ENCODE results near the gene IDH3G. TPM values are rescaled to one million over a fixed set of nuclear protein-coding genes. Genes with fewer than 3 reads are reported as not detected.
A peak's percentile ranks its signal among the peaks of the same experiment; 100 is the strongest.

The IDH3G gene
- polyA plus RNA-seq, 3 donors from 2014 or later, result 95.6 to 131 (median 118) TPM

DNA sequence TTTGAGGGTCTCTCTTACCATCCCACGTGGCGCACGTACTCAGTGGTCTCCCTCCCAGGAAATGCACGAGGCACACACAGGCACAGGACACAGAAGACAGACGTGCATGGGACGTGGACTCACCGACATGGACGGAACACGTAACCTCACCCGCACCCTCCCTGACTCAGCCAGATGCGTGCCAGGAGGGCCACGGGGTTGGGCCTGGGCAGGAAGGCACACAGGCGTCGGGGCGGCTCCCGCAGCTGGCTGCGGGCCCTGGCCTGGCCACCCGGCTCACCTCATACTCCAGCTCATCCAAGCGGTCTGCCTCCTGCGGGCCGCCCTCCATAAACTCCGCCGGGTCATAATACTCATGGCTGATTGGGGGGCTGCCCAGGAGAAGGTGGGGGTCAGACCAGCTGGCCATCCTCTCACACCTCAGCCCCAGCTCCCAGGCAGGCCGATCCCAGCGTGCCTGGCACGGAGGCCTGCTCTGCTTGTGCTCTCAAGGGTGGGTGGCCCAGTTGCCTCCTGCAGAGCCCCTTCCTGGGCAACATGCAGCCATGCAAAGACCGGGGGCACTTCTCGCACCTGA is 12.9 kb upstream of the IDH3G start:
- no peak for DNase-seq
- no peaks in the 10 kb centered on the region for H3K27me3 Mint-ChIP-seq (ENCODE audit: low read depth in 3 of 3)
- H3K27ac Mint-ChIP-seq, result no peak overlapping the region
- H3K36me3 Mint-ChIP-seq, result no peaks in the 10 kb centered on the region
- H3K9me3 Mint-ChIP-seq, result peaks cover 0 to 2% (median 0%) of the 10 kb centered on the region in 6 donors
- H3K4me1 Mint-ChIP-seq, result peaks cover 0 to 14% of the 10 kb centered on the region in 2 donors
- H3K4me3 Mint-ChIP-seq, result no peak overlapping the region

DNA sequence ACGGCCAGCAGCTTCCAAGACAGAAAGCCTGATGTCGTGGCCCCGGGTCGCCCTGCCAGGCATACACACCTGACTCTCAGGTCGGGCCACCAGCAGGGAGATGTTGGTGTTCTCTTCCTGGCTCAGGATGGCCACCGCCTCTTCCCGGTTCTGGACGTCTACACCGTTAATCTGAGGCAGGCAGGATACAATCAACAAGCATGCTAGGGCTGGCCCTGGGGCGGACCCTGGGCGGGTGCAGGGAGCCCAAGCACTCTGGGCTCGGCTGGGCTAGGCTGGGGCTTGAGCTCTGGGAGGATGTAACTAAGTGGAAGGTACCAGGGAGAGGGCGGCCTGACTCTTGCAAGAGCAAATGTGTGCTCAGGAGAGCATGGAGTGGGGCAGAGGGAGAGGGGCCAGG is 11.3 kb upstream of the IDH3G start:
- Mint-ChIP-seq H3K27ac (peak overlapping the region in 1 of 6 donors; percentile 17), H3K4me1 (peaks cover 0 to 6% of the 10 kb centered on the region in 2 donors), H3K36me3 (no peaks in the 10 kb centered on the region), H3K4me3 (no peak overlapping the region), H3K9me3 (peaks cover 0 to 2% (median 0%) of the 10 kb centered on the region in 6 donors), H3K27me3 (ENCODE audit: low read depth in 3 of 3) (peaks cover 0 to 2% (median 0%) of the 10 kb centered on the region in 3 donors)
- DNase-seq, result no peak

DNA sequence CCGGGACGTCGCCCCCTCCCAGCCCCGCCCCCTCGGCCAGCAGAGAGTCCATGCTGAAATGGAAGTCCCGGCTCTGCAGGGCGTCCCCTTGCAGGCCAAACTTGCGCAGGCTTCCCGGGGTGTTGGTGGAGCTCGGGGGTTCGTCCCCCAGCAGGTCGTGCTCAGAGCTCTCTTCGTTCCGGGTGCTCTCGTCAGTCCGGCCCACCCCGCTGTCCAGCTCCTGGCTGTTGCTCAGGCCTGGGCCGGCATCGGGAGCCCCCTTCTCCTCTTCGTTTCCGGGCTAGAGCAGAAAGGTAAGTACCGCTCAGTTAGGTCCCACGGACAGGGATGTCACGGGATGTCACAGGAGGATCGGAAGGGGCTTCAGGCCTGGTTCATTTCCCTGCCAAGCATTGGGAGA is 10.4 kb upstream of the IDH3G start:
- Mint-ChIP-seq H3K4me3 (no peak overlapping the region), H3K27me3 (ENCODE audit: low read depth in 3 of 3) (peaks cover 0 to 2% (median 0%) of the 10 kb centered on the region in 3 donors), H3K36me3 (no peaks in the 10 kb centered on the region), H3K4me1 (peaks cover 0 to 4% of the 10 kb centered on the region in 2 donors), H3K27ac (no peak overlapping the region), H3K9me3 (peaks cover 0 to 2% (median 0%) of the 10 kb centered on the region in 6 donors)
- DNase-seq, result no peak

DNA sequence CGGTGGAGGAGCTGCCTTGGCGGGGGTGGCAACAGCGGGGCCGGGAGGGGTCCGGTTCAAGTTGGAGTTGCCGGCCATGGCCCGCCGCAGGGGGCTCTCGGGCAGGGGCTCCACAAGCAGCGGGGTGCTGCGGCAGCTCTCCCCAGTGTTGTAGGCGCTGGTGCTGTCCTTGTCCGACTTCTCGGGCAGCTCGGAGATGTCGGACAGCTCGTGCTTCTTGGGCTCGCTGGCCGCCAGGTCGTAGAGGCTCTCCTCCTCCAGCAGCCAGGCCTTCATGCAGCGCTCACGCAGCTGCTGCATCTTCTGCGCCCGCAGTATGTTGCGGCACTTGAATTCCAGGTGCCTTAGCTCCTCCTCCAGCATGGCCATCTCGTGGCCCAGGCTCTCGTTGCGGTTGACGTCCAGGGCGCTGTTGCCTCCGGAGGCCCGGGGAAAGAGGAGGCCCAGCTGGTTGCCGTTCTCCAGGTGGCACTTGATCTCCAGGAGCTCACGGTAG is 10.0 kb upstream of the IDH3G start:
- Mint-ChIP-seq H3K4me1 (peaks cover 0 to 4% of the 10 kb centered on the region in 2 donors), H3K27me3 (ENCODE audit: low read depth in 3 of 3) (peaks cover 0 to 2% (median 0%) of the 10 kb centered on the region in 3 donors), H3K27ac (no peak overlapping the region), H3K36me3 (no peaks in the 10 kb centered on the region), H3K4me3 (no peak overlapping the region), H3K9me3 (peaks cover 0 to 2% (median 0%) of the 10 kb centered on the region in 6 donors)
- DNase-seq, result no peak

DNA sequence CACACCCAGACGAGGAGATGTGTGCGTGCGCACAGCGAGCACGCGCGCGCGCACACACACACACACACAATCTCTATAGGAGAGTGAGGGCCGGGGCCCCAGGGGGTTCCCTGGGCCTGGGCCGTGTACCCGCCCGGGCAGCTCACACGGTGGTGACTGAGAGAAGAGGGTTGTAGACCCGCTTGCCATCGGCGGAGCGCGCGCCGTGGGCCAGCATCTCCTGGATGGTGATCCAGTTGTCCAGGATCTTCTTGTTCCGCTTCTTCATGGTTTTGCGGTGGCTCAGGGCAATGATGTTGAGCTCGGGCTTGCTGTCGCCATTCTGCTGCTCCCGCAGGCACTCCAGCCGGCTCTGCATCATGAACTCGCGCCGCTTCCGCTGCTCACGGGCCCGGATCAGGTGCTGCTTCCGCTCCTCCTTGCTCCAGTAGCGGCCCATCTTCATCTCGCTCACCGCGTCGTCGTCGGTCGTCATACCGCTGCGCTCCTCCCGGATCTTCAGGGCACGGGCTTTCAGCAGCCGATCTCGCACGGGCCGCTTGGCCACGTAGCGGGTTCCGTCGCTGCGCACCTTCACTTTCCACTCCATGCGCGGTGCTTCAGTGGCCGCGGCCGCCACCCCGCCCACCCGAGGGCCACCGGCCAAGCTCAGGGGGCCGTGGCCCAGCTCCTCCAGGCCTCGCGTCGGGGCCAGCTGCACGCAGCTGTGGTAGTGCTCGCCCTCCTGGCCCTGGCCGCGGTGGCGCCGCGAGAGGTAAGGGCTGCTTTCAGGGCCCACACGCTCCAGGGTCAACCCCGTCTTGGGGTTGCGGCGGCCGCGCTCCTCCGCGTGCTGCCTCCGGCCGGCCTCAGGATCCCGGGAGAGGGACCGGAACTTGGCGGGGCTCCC is 9.3 kb upstream of the IDH3G start:
- Mint-ChIP-seq H3K36me3 (no peaks in the 10 kb centered on the region), H3K4me1 (no peaks in the 10 kb centered on the region), H3K27me3 (ENCODE audit: low read depth in 3 of 3) (peaks cover 0 to 2% (median 0%) of the 10 kb centered on the region in 3 donors), H3K27ac (peak overlapping the region in 1 of 6 donors; percentile 67), H3K9me3 (peaks cover 0 to 2% (median 0%) of the 10 kb centered on the region in 6 donors), H3K4me3 (no peak overlapping the region)
- DNase-seq, result no peak

DNA sequence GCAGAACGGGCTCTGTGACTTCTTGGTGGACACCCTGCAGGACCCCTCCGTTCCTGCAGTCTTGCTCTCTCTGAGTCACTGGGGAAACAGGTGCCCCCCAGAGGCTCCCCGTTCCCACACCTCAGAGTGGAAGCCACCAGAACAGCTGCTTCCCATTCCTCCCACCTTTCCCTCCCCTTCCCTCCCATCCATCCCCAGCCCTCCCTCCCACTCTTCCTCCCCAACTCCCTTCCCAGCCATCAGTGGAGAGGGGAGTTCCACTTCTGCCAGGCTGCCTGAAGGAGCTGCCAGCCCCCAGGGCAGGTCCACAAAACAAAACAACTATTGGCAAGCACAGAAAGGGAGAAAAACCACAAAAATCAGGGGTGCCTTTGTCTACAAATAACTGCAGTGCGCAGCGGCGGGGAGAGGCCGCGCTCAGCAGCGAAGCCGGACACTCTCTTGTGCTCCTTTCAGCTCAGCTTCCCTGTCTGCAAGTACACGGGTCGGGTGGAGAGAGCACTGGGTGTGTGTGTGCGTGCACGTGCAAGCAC is 8.4 kb upstream of the IDH3G start:
- no peaks in the 10 kb centered on the region for H3K4me1 Mint-ChIP-seq

DNA sequence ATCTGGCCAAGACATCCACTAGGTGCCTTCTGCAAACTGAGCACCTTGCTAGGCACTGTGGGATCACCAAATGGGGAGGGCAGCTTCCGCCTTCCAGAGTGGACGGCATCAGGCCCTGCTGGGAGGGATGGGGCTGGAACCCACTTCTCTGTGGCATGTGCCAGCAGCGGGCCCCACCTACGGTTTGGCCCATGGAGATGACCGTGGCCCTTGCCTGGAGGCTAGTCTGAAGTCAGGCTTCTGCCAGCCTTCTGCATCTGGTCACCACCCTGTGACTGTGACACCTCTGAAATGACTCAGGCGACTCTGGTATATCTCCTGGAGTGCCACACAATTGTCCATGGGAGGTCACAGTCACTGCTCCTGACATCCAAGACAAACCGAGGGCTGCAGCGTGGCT is 7.5 kb upstream of the IDH3G start:
- no peak overlapping the region for H3K4me3 Mint-ChIP-seq
- no peaks in the 10 kb centered on the region for H3K36me3 Mint-ChIP-seq
- H3K4me1 Mint-ChIP-seq, result peaks cover 1 to 2% of the 10 kb centered on the region in 2 donors
- DNase-seq, result no peak
- peak overlapping the region in 2 of 6 donors; percentile 18 to 34 for H3K27ac Mint-ChIP-seq
- peaks cover 0 to 2% (median 0%) of the 10 kb centered on the region in 3 donors for H3K27me3 Mint-ChIP-seq (ENCODE audit: low read depth in 3 of 3)
- H3K9me3 Mint-ChIP-seq, result peaks cover 0 to 2% (median 0%) of the 10 kb centered on the region in 6 donors

More for the DNA sequence above, 8.4 kb upstream of the IDH3G start:
- Mint-ChIP-seq H3K9me3 (peaks cover 0 to 2% (median 0%) of the 10 kb centered on the region in 6 donors), H3K27ac (peak overlapping the region in 1 of 6 donors; percentile 67), H3K4me3 (no peak overlapping the region), H3K27me3 (ENCODE audit: low read depth in 3 of 3) (peaks cover 0 to 2% (median 0%) of the 10 kb centered on the region in 3 donors), H3K36me3 (no peaks in the 10 kb centered on the region)
- DNase-seq, result no peak

DNA sequence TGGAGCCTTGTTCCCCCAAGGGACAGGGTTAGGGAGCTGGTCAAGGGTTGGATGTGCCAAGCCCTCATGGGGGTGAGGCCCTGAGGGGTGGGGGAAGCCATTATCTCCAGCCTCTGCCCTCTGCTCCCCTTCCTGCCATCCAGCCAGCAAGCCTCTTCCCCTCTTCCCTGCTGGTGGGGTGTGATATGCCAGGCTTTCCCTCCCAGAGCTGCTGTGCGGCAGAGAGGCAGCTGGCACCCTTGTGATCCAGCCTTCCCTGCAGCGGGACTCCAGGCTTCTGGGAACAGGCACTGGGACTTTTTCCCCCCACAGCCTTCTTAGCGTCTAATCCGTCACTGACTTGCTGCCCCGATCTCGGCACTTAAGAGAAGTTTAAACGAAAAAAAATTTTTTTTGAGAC is 6.6 kb upstream of the IDH3G start:
- H3K9me3 Mint-ChIP-seq, result peaks cover 0 to 2% (median 0%) of the 10 kb centered on the region in 6 donors
- H3K4me1 Mint-ChIP-seq, result peaks cover 11% of the 10 kb centered on the region in 2 donors
- H3K4me3 Mint-ChIP-seq, result no peak overlapping the region
- H3K27ac Mint-ChIP-seq, result no peak overlapping the region
- DNase-seq, result no peak
- peaks cover 0 to 2% (median 0%) of the 10 kb centered on the region in 3 donors for H3K27me3 Mint-ChIP-seq (ENCODE audit: low read depth in 3 of 3)
- H3K36me3 Mint-ChIP-seq, result no peaks in the 10 kb centered on the region

DNA sequence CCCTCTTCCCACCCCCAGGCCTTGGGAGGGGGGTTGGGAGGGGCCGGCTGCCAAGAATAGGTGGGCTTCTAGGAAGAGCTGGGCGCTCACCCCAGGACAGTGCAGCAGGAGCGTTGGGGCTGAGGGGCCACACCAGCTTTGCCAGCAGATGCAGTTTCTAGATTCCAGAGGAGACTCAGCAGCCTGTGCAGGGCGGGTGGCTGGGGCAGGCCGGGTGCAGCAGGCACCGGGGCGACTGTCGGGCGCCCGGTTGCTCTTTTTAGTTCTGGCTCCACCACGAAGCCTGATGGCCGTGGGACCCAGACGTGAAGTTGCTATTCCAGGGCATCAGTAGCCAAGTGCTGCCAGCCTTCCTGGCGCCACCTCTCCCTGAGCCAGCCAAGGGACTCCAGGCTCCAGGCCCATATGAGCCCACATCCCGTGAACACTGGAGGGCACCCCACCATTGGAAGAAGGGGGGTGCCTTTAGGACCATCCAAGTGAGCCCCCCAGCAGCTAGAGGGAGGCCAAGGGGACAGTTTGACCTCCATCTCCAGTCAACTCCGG is 6.1 kb upstream of the IDH3G start:
- no peaks in the 10 kb centered on the region for H3K9me3 Mint-ChIP-seq

DNA sequence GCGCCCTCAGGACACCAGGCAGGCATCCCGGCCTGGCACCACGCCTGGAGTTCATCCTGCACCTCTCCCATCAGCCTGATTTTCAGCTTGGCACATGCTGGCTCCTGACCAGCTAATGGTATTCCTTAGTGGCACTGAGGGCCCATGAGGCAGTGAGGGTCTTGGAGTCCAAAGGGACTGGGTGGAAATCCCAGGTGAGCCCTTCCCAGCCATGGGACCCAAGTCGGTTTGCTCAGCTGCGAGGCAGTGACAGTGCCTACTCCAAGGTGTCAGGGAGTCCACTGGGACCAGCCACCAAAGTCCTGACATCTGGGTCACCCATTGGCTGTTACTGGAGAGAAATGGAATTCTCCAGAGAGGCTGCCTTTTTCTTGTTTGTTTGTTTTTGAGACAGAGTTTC is 5.2 kb upstream of the IDH3G start:
- Mint-ChIP-seq H3K4me3 (no peak overlapping the region), H3K4me1 (peaks cover 12 to 18% of the 10 kb centered on the region in 2 donors), H3K27ac (no peak overlapping the region), H3K36me3 (no peaks in the 10 kb centered on the region), H3K27me3 (ENCODE audit: low read depth in 3 of 3) (peaks cover 1 to 4% (median 1%) of the 10 kb centered on the region in 3 donors), H3K9me3 (no peaks in the 10 kb centered on the region)
- no peak for DNase-seq

More for the DNA sequence above, 6.1 kb upstream of the IDH3G start:
- Mint-ChIP-seq H3K4me1 (peaks cover 12 to 16% of the 10 kb centered on the region in 2 donors), H3K4me3 (no peak overlapping the region), H3K36me3 (no peaks in the 10 kb centered on the region), H3K27me3 (ENCODE audit: low read depth in 3 of 3) (peaks cover 0 to 2% (median 0%) of the 10 kb centered on the region in 3 donors), H3K27ac (no peak overlapping the region)
- no peak for DNase-seq

DNA sequence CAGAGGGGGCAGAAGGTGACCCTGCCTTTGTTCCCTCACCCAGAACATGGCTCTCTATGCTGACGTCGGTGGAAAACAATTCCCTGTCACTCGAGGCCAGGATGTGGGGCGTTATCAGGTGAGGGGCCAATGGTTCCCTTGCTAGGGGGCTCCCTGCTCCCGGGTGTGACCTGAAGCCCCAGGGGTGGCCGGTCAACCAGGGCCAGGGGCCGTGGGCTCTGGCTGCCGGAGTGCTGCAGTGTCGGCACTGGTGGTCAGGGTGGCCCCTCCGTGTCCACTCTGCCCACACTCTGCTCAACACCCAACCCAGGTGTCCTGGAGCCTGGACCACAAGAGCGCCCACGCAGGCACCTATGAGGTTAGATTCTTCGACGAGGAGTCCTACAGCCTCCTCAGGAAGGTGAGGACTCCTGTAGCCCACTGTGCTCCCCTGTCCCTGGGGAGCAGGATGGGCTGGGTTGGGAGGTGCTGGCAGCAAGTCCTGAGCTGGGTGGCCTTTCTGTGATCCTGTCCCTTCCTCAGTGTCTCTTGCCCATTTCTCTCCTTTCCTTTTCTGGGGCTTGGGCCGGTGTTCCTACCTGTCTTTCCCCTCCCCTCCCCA is 3.3 kb upstream of the IDH3G start:
- Mint-ChIP-seq H3K9me3 (no peaks in the 10 kb centered on the region), H3K4me1 (peaks cover 22 to 27% of the 10 kb centered on the region in 2 donors), H3K36me3 (no peaks in the 10 kb centered on the region), H3K27me3 (ENCODE audit: low read depth in 3 of 3) (peaks cover 4 to 8% (median 7%) of the 10 kb centered on the region in 3 donors), H3K27ac (no peak overlapping the region), H3K4me3 (no peak overlapping the region)
- DNase-seq, result no peak

DNA sequence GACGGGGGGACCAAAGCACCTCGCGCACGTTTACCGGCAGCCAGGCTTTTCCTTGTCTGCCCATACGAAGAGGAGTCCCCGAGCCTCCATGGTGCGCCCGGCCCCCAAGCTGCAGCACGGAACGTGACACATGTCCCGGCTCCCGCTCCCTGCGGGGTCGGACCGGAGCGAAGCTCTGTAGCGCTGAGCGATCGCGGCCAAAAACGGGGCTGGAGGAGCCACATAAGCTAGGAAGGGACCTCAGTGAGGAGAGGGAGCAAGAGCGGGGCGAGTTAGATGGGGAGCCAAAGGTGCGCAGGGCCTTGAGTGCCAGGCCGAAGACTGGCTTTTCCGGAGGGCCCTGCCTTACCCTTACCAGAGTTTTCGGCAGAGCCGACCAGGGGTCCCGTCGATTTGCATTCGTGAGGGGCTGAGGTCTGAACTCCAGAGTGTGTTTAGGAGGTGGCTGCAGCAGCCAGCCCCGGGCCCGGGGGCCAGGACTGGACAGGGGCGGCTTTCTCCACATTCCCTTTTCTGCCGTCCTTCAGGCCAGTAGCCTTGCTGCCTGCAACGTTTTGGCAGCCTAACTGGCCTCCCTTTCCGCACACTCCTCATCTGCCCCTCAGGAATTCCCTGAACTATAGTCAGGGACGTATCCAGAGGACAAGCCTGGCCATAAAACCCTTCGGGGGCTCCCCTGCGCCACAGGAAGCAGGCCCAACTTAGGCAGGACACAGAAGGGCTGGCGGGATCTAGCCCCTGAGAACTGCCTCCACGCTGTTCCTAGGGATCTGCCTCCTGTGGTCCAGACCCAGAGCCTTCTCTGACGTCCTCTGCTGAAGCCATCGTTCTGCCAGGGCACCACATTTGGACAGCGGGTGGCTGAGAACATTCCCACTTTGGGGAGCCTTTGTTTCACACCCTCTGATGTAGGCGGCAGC is 982 bp upstream of the IDH3G start:
- Mint-ChIP-seq H3K27me3 (ENCODE audit: low read depth in 3 of 3) (peaks cover 4 to 7% (median 7%) of the 10 kb centered on the region in 3 donors), H3K4me1 (peaks cover 22 to 28% of the 10 kb centered on the region in 2 donors), H3K9me3 (no peaks in the 10 kb centered on the region), H3K27ac (peak overlapping the region; percentile 81 to 91 (median 87)), H3K36me3 (no peaks in the 10 kb centered on the region), H3K4me3 (peak overlapping the region; percentile 87 to 92 (median 89))
- DNase-seq, result no peak
